ENCODE measurements around the gene LMOD1.
A peak's percentile ranks its signal among the peaks of the same experiment; 100 is the strongest.
"Not testable (repeated sequence)": the region's sequence is repeated elsewhere in the genome, so short reads cannot be mapped to it uniquely, and the experiment has no call there.

Gene LMOD1

DNA sequence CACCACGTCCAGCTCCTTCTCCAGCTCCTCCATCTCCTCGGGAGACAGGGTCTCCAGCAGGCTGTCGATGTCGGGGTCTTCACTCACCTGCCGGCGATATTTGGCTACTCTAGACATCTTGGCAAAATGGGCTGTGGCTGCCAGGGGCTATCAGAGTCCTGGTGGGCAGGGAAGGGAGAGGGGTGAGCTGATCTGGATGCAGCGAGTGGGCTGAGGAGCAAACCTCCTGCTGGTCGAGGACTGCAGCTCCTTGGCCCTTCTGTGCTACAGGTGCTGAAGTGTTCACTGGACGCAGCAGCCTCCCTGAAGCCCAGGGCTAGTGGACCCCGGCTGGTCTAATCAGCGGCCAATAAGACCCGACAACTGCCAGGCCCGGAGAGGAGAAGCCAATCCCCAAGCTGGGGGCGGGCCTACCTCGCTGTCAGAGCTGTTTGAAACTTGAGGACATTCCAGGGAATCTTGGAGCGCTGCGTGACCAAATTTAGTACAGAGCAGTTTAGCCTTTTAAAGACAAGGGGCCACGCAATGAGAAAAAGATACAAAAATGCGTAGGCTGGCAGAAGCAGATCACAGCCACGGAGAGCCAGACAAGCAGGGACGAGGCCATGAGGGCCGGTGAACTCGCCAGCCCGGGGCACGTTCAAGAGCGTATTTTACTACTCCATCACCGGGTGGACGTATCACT, at the start of gene LMOD1:
TSS of gene LMOD1 (minus strand) at position 325 of the 685 bp plus-strand sequence. CDS start at position 117, 208 bp downstream.
- no peak for DNase-seq

DNA sequence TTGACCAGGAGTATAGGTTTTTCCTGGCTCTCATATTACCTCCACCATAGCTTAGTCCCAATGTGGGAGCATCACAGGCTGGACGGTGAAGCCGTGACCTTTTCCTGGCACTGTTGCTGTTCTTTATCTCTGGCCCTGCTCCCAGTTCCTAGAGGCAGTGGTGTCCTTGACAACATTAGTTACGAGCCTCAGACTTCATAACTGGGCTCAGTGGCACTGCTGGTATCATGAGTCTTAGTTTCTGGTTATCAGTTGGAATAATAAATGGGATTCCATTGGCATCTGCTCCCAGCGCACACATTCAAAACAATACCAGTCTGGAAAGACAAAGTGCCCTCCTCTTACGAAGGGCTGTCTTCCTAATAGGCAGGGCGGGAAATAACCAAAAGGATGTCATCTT, 44.1 kb upstream of the LMOD1 start:
- DNase-seq = no peak

GRCh38 chr1:201989354-201990128, 43.2 kb upstream of the LMOD1 start:
- DNase-seq = no peak

GRCh38 chr1:201988601-201989000, 42.3 kb upstream of the LMOD1 start:
- no peak for DNase-seq

DNA sequence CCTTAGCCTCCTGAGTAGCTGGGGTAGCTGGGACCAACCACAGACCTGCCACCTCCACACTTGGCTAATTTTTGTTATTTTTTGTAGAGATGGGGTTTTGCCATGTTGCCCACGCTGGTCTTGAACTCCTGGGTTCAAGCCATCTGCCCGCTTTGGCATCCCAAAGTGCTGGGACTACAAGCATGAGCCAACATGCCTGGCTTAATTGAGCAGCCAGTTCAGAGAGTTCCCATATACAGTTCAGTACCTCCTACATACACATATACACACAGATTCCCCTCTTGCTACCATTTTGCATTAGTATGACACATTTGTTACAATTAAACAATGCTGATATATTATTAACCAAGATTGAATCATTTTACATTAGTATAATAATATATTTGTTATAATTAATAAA, 39.0 kb upstream of the LMOD1 start:
- DNase-seq = no peak

DNA sequence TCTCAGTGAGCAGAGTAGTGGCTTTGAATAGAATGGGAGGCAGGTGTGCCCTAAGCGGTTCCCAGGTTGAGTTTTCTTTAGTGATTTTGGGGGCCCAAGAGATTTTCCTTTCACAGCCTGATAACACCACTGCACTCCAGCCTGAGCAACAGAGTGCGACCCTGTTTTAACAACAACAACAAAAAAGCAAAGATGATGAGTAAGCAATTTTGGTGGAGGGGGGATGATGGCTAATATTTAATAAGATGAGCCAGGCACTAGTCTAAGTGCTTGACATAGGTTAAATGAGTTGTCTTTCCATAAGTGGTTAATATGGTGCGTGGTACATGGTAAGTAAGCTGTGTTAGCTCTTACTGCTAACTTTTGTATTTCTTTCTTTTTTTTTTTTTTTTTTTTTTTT, 38.1 kb upstream of the LMOD1 start:
- DNase-seq = no peak

DNA sequence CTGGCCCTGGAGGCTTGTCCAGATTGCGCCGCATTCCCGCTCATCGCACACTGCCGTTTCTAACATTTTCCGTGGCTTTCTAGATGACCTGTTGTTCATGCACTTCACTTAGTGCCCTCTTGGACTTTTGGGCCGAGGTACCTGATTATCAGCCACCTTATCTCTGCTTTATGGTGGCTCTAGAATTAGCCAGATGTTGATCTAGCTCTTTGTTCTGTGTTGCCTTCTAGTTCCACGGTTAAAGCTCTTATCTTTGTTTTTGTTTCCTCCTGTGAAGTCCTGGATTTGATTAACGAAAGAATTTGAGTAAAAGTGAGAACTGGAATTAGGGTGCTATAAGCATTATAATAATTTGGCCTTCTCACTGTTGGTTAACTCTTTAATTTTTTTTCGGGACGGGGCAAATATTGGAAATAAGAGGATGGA, 37.0 kb upstream of the LMOD1 start:
- DNase-seq = no peak

DNA sequence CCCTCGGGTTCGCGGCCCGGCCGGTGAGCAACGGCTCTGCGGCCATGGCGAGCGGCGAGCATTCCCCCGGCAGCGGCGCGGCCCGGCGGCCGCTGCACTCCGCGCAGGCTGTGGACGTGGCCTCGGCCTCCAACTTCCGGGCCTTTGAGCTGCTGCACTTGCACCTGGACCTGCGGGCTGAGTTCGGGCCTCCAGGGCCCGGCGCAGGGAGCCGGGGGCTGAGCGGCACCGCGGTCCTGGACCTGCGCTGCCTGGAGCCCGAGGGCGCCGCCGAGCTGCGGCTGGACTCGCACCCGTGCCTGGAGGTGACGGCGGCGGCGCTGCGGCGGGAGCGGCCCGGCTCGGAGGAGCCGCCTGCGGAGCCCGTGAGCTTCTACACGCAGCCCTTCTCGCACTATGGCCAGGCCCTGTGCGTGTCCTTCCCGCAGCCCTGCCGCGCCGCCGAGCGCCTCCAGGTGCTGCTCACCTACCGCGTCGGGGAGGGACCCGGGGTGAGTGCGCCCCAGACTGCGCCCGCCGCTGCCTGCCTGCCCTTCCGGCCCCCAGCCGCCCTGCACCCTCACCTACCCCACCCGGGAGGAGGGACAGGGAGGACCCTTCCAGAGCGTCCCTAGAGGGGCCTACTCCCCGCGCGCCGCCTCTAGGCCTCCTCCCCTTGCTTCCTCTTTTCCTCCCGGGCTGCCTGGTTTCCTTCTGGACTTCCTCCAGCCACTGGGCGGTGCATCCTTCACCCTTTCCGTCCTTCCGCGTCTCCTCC, 36.5 kb upstream of the LMOD1 start, which contains the start of gene RNPEP:
TSS of gene RNPEP (plus strand) at position 26 of the 757 bp plus-strand sequence. CDS start at position 45, 19 bp downstream.
- DNase-seq = peak; percentile 67 to 74

DNA sequence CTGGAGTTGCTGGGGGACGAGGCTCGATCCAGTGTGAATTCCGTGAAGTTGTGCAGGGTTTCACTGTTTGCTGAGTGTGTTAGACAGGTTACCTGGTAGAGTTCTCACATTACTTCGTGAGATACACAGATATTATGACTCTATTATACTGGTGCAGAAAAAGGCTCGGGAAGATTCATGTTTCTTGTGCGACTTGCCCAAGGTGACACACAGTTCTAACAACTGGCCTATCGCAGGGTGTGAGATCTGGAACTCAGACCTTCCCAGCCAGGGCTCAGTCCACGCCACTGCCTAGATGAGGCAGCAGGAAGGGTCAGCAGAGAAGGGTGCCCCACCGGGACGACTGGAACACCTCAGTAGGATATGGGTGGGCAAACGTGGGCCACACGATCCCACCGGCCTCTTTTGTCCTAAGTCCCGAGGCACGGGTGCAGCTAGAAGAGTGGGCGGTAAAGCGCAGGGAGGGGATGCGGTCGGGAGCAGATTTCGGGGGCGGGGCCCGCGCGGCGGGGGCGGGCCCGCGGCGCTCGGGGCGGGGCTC, 35.8 kb upstream of the LMOD1 start:
- peak; percentile 83 to 89 for DNase-seq

- DNase-seq = no peak
These were observed 24.2 kb upstream of the LMOD1 start for GRCh38 chr1:201970334-201971159.

DNA sequence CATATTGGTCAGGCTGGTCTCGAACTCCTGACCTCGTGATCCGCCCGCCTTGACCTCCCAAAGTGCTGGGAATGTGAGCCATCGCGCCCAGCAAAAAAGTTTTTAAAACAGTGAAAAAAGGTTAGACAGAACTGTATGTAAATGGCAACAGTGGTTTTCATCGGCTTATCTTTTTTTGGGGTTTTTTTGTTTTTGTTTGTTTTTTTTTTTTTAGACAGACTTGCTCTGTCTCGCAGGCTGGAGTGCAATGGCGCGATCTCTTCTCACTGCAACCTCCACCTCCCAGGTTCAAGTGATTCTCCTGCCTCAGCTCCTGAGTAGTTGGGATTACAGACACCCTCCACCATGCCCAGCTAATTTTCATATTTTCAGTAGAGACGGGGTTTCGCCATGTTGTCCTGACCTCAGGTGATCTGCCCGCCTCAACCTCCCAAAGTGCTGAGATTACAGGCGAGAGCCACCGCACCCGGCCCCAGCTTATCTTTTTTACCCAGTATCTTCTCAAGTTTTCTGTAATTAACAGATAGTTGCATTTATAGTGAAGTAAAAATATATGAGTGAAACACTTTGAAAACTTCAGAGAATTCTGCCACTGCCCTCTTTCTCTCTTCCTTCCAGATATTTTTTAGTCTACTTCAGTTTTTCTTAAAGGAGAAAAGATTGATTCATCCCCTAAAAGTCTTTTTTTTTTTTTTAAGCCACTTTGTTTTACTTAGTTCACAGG, 22.0 kb upstream of the LMOD1 start:
- no peak for DNase-seq

DNA sequence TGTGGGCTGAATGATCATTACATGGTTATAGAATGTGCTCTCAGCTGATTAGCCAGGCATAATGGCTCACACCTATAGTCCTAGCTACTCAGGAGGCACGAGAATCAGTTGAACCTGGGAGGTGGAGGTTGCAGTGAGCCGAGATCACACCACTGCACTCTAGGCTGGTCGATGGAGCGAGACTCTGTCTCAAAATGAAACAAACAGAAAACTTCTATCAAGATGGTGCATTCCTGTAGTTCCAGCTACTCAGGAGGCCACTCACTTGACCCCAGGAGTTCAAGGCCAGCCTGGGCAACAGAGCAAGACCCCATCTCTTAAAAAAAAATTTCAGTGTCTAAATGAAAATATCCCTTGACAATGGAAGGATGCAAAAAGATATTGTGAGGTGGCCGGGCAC, 19.8 kb upstream of the LMOD1 start:
- no peak for DNase-seq

GRCh38 chr1:201964261-201964660, 17.9 kb upstream of the LMOD1 start:
- DNase-seq = no peak

DNA sequence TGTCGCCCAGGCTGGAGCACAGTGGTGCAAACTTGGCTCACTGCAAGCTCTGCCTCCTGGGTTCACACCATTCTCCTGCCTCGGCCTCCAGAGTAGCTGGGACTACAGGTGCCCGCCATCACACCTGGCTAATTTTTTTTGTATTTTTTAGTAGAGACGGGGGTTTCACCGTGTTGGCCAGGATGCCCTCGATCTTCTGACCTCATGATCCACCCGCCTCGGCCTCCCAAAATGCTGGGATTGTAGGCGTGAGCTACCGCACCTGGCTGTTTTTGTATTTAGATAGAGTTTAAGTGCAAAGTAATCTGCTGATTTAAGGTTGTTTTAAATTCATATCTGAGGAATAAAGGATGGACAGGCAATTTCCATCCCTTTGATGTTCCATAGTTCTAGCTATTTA, 16.0 kb upstream of the LMOD1 start:
- DNase-seq = not testable (repeated sequence)

- DNase-seq = no peak
These were observed 12.0 kb upstream of the LMOD1 start for GRCh38 chr1:201958348-201958747.

DNA sequence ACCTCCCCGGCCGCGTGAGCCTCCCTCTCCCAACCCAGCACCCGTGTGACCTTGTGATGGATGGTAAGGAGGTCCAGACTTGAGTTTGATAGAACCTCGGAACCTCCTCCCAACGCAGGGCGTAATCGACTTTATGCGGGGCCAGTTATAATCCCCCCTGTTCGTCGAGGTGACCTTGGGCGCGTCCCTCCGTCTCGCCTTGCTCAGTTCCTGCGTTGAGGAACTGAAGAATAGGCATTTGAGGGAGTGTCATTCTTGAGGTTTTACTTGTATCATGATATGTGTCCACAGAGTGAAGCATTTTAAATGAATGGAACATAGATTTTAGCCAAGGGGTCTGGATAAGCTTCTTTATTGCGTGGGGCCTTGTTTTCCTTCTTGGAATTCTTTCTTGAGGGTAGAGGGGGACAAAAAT, 9.4 kb upstream of the LMOD1 start:
- DNase-seq = no peak

DNA sequence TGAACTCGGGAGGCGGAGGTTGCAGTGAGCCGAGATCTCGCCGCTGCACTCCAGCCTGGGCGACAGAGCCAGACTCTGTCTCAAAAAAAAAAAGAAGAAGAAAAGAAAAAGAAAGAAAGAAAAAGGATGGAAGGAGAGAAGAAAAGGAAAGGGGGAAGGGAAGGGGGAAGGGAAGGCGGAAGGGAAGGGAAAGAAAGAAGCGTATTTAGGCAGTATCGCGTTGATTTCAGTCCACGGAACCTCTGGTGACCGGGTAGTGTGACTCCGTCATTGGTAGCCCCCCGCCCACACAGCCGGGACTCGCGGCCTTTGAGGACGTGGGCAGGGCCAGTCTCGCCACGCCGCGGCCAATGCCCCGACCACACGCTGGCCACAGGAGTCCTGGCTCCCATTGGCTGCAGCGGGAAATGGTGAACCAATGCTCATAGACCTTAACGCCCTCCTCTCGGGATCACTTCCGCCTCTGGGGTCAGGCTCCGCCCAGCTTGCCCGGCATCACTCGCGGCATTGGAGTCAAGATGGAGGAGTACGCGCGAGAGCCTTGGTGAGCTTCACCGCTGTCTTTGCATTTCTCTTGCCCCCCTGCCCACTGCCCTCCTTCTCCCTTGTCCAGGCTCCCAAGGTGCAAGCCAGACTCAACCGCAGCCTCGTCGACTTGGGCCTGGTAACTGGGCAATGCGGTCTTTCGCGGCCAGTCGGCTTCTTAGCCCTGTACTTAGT, 8.8 kb upstream of the LMOD1 start, which contains the start of gene TIMM17A:
TSS of gene TIMM17A (plus strand) at position 495 of the 720 bp plus-strand sequence. CDS start at position 519, 24 bp downstream.
- DNase-seq = peak; percentile 96 to 97

GRCh38 chr1:201954263-201955008, 8.1 kb upstream of the LMOD1 start:
- DNase-seq = peak; percentile 43

- DNase-seq = no peak
These were observed 3.1 kb upstream of the LMOD1 start for GRCh38 chr1:201949491-201949890.

DNA sequence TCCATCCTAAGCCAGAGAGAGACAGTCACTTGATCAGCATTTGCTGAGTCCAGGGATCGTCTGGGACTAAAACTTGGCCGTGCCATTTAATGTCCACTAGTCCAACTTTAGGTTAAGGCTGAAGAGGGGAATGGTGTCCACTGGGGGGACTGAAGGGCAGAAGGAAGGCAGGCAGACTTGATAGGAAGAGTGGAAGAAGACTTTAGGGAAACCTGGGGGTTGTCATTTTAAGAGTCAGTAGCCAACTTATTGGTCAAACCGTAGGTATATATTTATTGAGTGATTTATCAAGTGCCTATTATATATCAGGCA, 1.3 kb upstream of the LMOD1 start:
- DNase-seq = no peak
